Measurements from ENCODE around the gene AFAP1. TPM values are rescaled to one million over a fixed set of nuclear protein-coding genes. Genes with fewer than 3 reads are reported as not detected.

The AFAP1 gene
- total RNA-seq, 1 experiment from 2014 or later, result 3.9 TPM

DNA sequence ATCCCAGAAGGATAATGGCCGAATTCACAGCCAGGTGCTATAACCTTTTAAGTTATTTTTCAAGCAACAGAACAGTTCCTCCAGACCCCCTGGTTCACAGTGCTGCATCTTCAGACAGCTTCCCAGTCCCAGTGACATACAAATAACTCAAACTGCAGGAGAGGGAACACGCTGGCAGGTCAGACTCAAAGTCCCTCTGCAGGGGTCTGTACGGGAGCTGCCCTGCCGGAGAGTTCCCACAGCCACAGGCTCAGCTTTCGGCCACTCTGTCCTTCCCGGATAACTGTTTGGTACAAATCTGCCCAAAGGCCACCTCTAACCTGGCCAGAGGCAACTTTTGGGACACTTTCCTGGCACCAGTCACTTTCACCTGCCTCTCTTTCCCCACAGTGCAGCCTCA, 230.2 kb downstream of the AFAP1 start:
- no peak for DNase-seq (ENCODE audit: low spot score)
- in situ Hi-C loops (cut with HindIII; ENCODE audit: low sequenced_read_pairs), result no loop called here

DNA sequence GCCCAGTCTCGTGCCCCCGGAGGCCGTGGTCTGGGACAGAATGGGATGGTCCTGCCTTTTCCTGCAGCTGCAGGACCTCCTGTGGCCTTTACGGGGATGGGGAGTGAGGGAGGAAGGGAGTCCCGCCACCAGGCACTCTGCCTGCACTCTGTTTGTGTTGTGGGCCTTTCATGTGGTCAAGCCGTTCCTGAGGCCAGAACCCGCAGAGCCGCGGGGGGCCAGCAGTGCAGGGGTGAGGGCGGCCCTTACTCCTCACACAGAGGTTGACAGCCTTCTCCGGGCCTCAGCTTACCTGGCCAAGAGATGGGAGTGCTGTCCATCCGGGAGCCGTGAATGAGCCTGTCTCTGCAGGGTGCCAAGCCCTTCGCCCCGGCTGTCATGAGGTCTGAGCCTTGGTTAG, 230.7 kb downstream of the AFAP1 start:
- in situ Hi-C loops (cut with HindIII; ENCODE audit: low sequenced_read_pairs), result no loop called here
- DNase-seq (ENCODE audit: low spot score), result no peak

Other genes starting within 250 kb of the AFAP1 start
- 0.37 and 1.3 TPM in 2 replicates for gene ABLIM2, start 219.0 kb upstream of the AFAP1 start, total RNA-seq (2014; rRNA removed; shearing (Covaris generic))

All from G401 (cell line).